A549 (cell line): ENCODE data around the gene RRBP1. TPM values are rescaled to one million over a fixed set of nuclear protein-coding genes. Genes with fewer than 3 reads are reported as not detected.

Source experiments
- ATAC-seq, 2 experiments: fragments of 200-7000 bp in 1 of 2; fragments of >200 bp in 1 of 2; cut with Nextera tagmentation in 1 of 2; cut with Tn5 transposase in 1 of 2; 3 replicates each; pipeline versions ENCODE4 v1.8.0 to v1.9.1; 2018 to 2020; ENCODE audit warnings: mild to moderate bottlenecking in 1 of 2, moderate library complexity in 1 of 2
- CTCF ChIA-PET: fragments of 300-600 bp; sonication (Branson Sonifier 250); formaldehyde crosslinking; extraction: SDS; loops from one replicate; lab custom pipeline; 2021; ENCODE audit warnings: antibody characterized with exemption, inconsistent platforms; lab: Yijun Ruan, JAX
- POLR2A ChIA-PET: fragments of 350-600 bp; formaldehyde crosslinking; extraction: SDS; loops from one replicate; lab custom pipeline; 2021; ENCODE audit warnings: antibody characterized with exemption, inconsistent platforms; lab: Yijun Ruan, JAX
- DNase-seq, 2 experiments: peaks; one replicate each; pipeline versions ENCODE4 v3.0.0 to v3.0.0-alpha.2; 2011 to 2016; ENCODE audit warnings: low read depth in 1 of 2, low spot score in 1 of 2
- FAIRE-seq: peaks from 2 replicates; lab custom pipeline; 2011; peaks lifted over from hg19 to GRCh38; lab: Jason Lieb, UNC
- H3K27ac ChIP-seq, 2 experiments: fragments of >200 bp; sonication (Bioruptor Twin); formaldehyde crosslinking; 3 replicates each; pipeline ENCODE4 v1.5.1; 2016 to 2017
- H3K4me1 ChIP-seq: fragments of >200 bp; sonication (Bioruptor Twin); formaldehyde crosslinking; 3 replicates; pipeline ENCODE4 v1.6.1; 2016
- H3K4me2 ChIP-seq: fragments of >200 bp; sonication (Bioruptor Twin); formaldehyde crosslinking; 3 replicates; pipeline ENCODE4 v1.6.1; 2016
- H3K4me3 ChIP-seq: fragments of >200 bp; sonication (Bioruptor Twin); formaldehyde crosslinking; 3 replicates; pipeline ENCODE4 v1.5.1; 2016
- H3K9me3 ChIP-seq: fragments of >200 bp; sonication (Bioruptor Twin); formaldehyde crosslinking; 3 replicates; pipeline ENCODE4 v1.6.1; 2016
- BCL3 ChIP-seq: fragments of >200 bp; sonication (Bioruptor Twin); formaldehyde crosslinking; IDR thresholded peaks from 3 replicates; pipeline ENCODE4 v1.6.1; 2016
- CBX8 ChIP-seq: fragments of 200-600 bp; sonication (generic); IDR thresholded peaks from 2 replicates; pipeline ENCODE4 v1.6.1; 2016
- CEBPB ChIP-seq, 2 experiments: fragments of >200 bp in 1 of 2; sonication (Bioruptor Twin) in 1 of 2; formaldehyde crosslinking in 1 of 2; IDR thresholded peaks; 2 replicates each; pipeline ENCODE4 v1.6.1; 2012 to 2016
- CHD2 ChIP-seq: fragments of 150-350 bp; IDR thresholded peaks from 2 replicates; pipeline ENCODE4 v1.6.1; 2014; ENCODE audit warnings: low read length; ENCODE audit not compliant: partially characterized antibody
- CTCF ChIP-seq: fragments of >200 bp; sonication (Bioruptor Twin); formaldehyde crosslinking; IDR thresholded peaks from 3 replicates; pipeline ENCODE4 v1.5.1; 2016
- E2F6 ChIP-seq: IDR thresholded peaks from 2 replicates; pipeline ENCODE4 v1.6.1; 2012; ENCODE audit warnings: low read depth, borderline replicate concordance
- ELK1 ChIP-seq: fragments of 150-350 bp; IDR thresholded peaks from 2 replicates; pipeline ENCODE4 v1.6.1; 2014; ENCODE audit warnings: low read depth, mild to moderate bottlenecking, low read length
- FOXS1 ChIP-seq: fragments of 250-450 bp; sonication (Bioruptor Pico); IDR thresholded peaks from 2 replicates; pipeline ENCODE4 v1.5.0; 2020; ENCODE audit warnings: mild to moderate bottlenecking, moderate library complexity
- GATA3 ChIP-seq: IDR thresholded peaks from 2 replicates; pipeline ENCODE4 v1.6.1; 2012; ENCODE audit warnings: borderline replicate concordance
- HOXB13 ChIP-seq: fragments of 250-450 bp; sonication (Bioruptor Pico); IDR thresholded peaks from 2 replicates; pipeline ENCODE4 v1.5.0; 2020; ENCODE audit warnings: low read depth, mild to moderate bottlenecking, moderate library complexity
- JUN ChIP-seq, 2 experiments: fragments of >200 bp; sonication (Bioruptor Twin); formaldehyde crosslinking; IDR thresholded peaks; 2 replicates in 1 of 2; 3 replicates in 1 of 2; pipeline ENCODE4 v1.6.1; 2016 to 2017
- JUNB ChIP-seq: fragments of >200 bp; sonication (Bioruptor Twin); formaldehyde crosslinking; IDR thresholded peaks from 2 replicates; pipeline ENCODE4 v1.6.1; 2016
- MAFK ChIP-seq: fragments of 450-650 bp; IDR thresholded peaks from 2 replicates; pipeline ENCODE4 v1.6.1; 2014; ENCODE audit not compliant: partially characterized antibody
- MAX ChIP-seq: IDR thresholded peaks from 2 replicates; pipeline ENCODE4 v1.6.1; 2012
- MAZ ChIP-seq: fragments of 150-350 bp; IDR thresholded peaks from 2 replicates; pipeline ENCODE4 v1.6.1; 2014; ENCODE audit warnings: antibody characterized with exemption, low read depth, low read length, borderline replicate concordance
- MYC ChIP-seq: IDR thresholded peaks from 2 replicates; pipeline ENCODE4 v1.6.1; 2012; ENCODE audit warnings: mild to moderate bottlenecking, inconsistent platforms, low read length, improper control_type of control experiment, borderline replicate concordance
- NFE2L2 ChIP-seq: fragments of 150-350 bp; conservative IDR thresholded peaks from 2 replicates; pipeline ENCODE4 v1.6.1; 2014; ENCODE audit warnings: low read length
- NR3C1 ChIP-seq: fragments of >200 bp; sonication (Bioruptor Twin); formaldehyde crosslinking; IDR thresholded peaks from 3 replicates; pipeline ENCODE4 v1.6.1; 2017
- PBX3 ChIP-seq: IDR thresholded peaks from 2 replicates; pipeline ENCODE4 v1.6.1; 2012
- POLR2A ChIP-seq: IDR thresholded peaks from 2 replicates; pipeline ENCODE4 v1.6.1; 2012; ENCODE audit warnings: mild to moderate bottlenecking, low read length
- RAD21 ChIP-seq, 2 experiments: fragments of >200 bp in 1 of 2; sonication (Bioruptor Twin) in 1 of 2; formaldehyde crosslinking in 1 of 2; IDR thresholded peaks in 1 of 2; conservative IDR thresholded peaks in 1 of 2; 2 replicates in 1 of 2; 3 replicates in 1 of 2; pipeline ENCODE4 v1.6.1; 2012 to 2018; ENCODE audit warnings: inconsistent platforms in 1 of 2
- RARB ChIP-seq: fragments of 250-450 bp; sonication (Bioruptor Pico); IDR thresholded peaks from 2 replicates; pipeline ENCODE4 v1.8.0; 2021; ENCODE audit warnings: mild to moderate bottlenecking, moderate library complexity
- RCOR1 ChIP-seq: fragments of 150-350 bp; IDR thresholded peaks from 2 replicates; pipeline ENCODE4 v1.6.1; 2014; ENCODE audit warnings: antibody characterized with exemption, low read length, low read depth
- RFX5 ChIP-seq: fragments of 450-650 bp; IDR thresholded peaks from 2 replicates; pipeline ENCODE4 v1.7.1; 2014; ENCODE audit warnings: antibody characterized with exemption, mild to moderate bottlenecking, moderate library complexity
- SMC3 ChIP-seq: fragments of >200 bp; sonication (Bioruptor Twin); formaldehyde crosslinking; IDR thresholded peaks from 3 replicates; pipeline ENCODE4 v1.6.1; 2018; ENCODE audit warnings: inconsistent platforms
- TFCP2L1 ChIP-seq: fragments of 250-450 bp; sonication (Bioruptor Pico); IDR thresholded peaks from 2 replicates; pipeline ENCODE4 v1.5.0; 2021; ENCODE audit warnings: mild to moderate bottlenecking
- TP53 ChIP-seq: fragments of 250-450 bp; sonication (Bioruptor Pico); IDR thresholded peaks from 2 replicates; pipeline ENCODE4 v1.5.0; 2021; ENCODE audit warnings: mild to moderate bottlenecking, moderate library complexity
- ZC3H11A ChIP-seq: fragments of 450-650 bp; IDR thresholded peaks from 2 replicates; pipeline ENCODE4 v1.6.1; 2014; ENCODE audit warnings: antibody characterized with exemption, mild to moderate bottlenecking
- ZFP36 ChIP-seq: fragments of 450-650 bp; IDR thresholded peaks from 2 replicates; pipeline ENCODE4 v1.6.1; 2014; ENCODE audit warnings: borderline replicate concordance; ENCODE audit not compliant: partially characterized antibody
- ZNF302 ChIP-seq: fragments of 250-450 bp; sonication (Bioruptor Pico); IDR thresholded peaks from 2 replicates; pipeline ENCODE4 v1.9.0; 2021; ENCODE audit warnings: inconsistent platforms, mild to moderate bottlenecking, moderate library complexity
- ZSCAN20 ChIP-seq: fragments of 250-450 bp; sonication (Bioruptor Pico); IDR thresholded peaks from 2 replicates; pipeline ENCODE4 v1.8.0; 2022; ENCODE audit warnings: mild to moderate bottlenecking, moderate library complexity
- WGBS: methylation state at CpG from one replicate; pipeline ENCODE4 v1.1.6; 2017; ENCODE audit errors: missing lambda C conversion rate; 5-methylcytosine and 5-hydroxymethylcytosine counted together
- polyA plus RNA-seq, 4 experiments: library from polyadenylated mRNA; depleted of rRNA in 3 of 4; stranded (reverse); fragments of >200 nt; fragmentation: RNase III in 1 of 4; extraction: RNeasy Plus Mini Kit Qiagen cat#74134 plus additional on column Dnase treatment in 1 of 4; gene quantifications; 2 replicates in 3 of 4; 3 replicates in 1 of 4; pipeline ENCODE4 v1.2.3, GENCODE V29; 2011 to 2017

RRBP1 gene
- polyA plus RNA-seq, 2 of the 4 experiments (the other 2 are of a cell fraction): 51.6 to 79.6 TPM

GRCh38 chr20:17694767-17695166, 12.7 kb upstream of the RRBP1 start:
- 56% methylated on average over 3 of the region's 3 CpGs for WGBS
- CTCF ChIA-PET: interaction anchor here (3.0 kb wide), 1 partner anchor 13 kb away, joined by 10 read pairs; the partner anchor contains the start of gene RRBP1
- Histone ChIP-seq H3K27ac (no peak overlapping the region), H3K4me2 (no peak overlapping the region), H3K4me1 (no peaks in the 10 kb centered on the region), H3K9me3 (no peaks in the 10 kb centered on the region), H3K4me3 (no peak overlapping the region)
- ATAC-seq: no peak
- DNase-seq: no peak
- POLR2A ChIA-PET: no interaction called here
- TF ChIP-seq RARB (CRISPR knock-in tag): no peak
- no peak for TF ChIP-seq MAFK
- TF ChIP-seq POLR2A: no peak
- no peak for TF ChIP-seq CBX8
- no peak for TF ChIP-seq NFE2L2
- TF ChIP-seq MAZ: no peak
- no peak for TF ChIP-seq HOXB13 (CRISPR knock-in tag)
- TF ChIP-seq ZSCAN20: no peak
- TF ChIP-seq TP53 (CRISPR knock-in tag): no peak
- TF ChIP-seq ZNF302 (CRISPR knock-in tag): no peak
- no peak for TF ChIP-seq FOXS1 (CRISPR knock-in tag)
- TF ChIP-seq CEBPB (IDR thresholded peaks at IDR 0.05): no peak
- TF ChIP-seq MYC: no peak
- FAIRE-seq: no peak

- ATAC-seq (no peak), FAIRE-seq (no peak), DNase-seq (no peak)
- CTCF ChIA-PET: interaction anchor here (3.0 to 3.5 kb wide), 2 partner anchors 11 kb away, joined by 10 to 51 read pairs; partner anchors contain the start of gene RRBP1
- Histone ChIP-seq H3K9me3 (no peaks in the 10 kb centered on the region), H3K27ac (no peak overlapping the region), H3K4me2 (no peak overlapping the region), H3K4me3 (no peak overlapping the region), H3K4me1 (no peaks in the 10 kb centered on the region)
- 74% methylated on average over 18 of the region's 18 CpGs for WGBS
- POLR2A ChIA-PET: no interaction called here
- TF ChIP-seq RAD21 (conservative IDR thresholded peaks at IDR 0.05 in 1 of 2, IDR thresholded peaks at IDR 0.05 in 1 of 2) (no peak), ZFP36 (no peak), CHD2 (no peak), TFCP2L1 (CRISPR knock-in tag) (no peak), E2F6 (no peak), SMC3 (no peak), JUN (IDR thresholded peaks at IDR 0.05) (no peak), JUNB (no peak), PBX3 (no peak), ELK1 (no peak), NR3C1 (no peak), GATA3 (no peak), RFX5 (no peak), MAX (no peak), FOXS1 (CRISPR knock-in tag) (no peak), ZC3H11A (no peak), CTCF (no peak), RCOR1 (no peak), BCL3 (no peak)
Measured at GRCh38 chr20:17693444-17694001, 11.5 kb upstream of the RRBP1 start.
